K562 (cell line): ENCODE data around the gene ERFL. TPM values are rescaled to one million over a fixed set of nuclear protein-coding genes. Genes with fewer than 3 reads are reported as not detected.

Source experiments
- ATAC-seq: fragments of 200-7000 bp; cut with Tn5 transposase; 3 replicates; pipeline ENCODE4 v1.9.1; 2020; ENCODE audit warnings: moderate library complexity
- BruUV-seq: library from RNA; stranded (reverse); fragments of 400-500 nt; replicated peaks from 2 replicates; lab custom pipeline; 2021; lab: Mats Ljungman, UMichigan
- CTCF ChIA-PET: fragments of 300-600 bp; formaldehyde crosslinking; extraction: SDS; loops from one replicate; lab custom pipeline; 2021; ENCODE audit warnings: low intra/inter-chr PET ratio; lab: Yijun Ruan, JAX
- POLR2A ChIA-PET: fragments of 300-600, 350-650 bp; sonication (Branson Sonifier 250); formaldehyde crosslinking; extraction: SDS; loops from one replicate; lab custom pipeline; 2021; ENCODE audit warnings: antibody characterized with exemption, inconsistent platforms; lab: Yijun Ruan, JAX
- DNase-seq, 4 experiments: peaks; one replicate each; pipeline versions ENCODE4 v3.0.0 to v3.0.0-alpha.2; 2011 to 2018; ENCODE audit warnings: low spot score in 3 of 4, mixed read lengths in 3 of 4; ENCODE audit errors: extremely low read depth in 1 of 4
- FAIRE-seq: peaks from 2 replicates; lab custom pipeline; 2011; peaks lifted over from hg19 to GRCh38; lab: Jason Lieb, UNC
- H2AFZ ChIP-seq: 2 replicates; pipeline ENCODE4 v1.6.0; 2011; ENCODE audit warnings: low read depth, low read length, control low read depth, inconsistent platforms
- H3K27ac ChIP-seq: fragments of 200-600 bp; 3 replicates; pipeline ENCODE4 v1.8.0; 2011; ENCODE audit warnings: low read depth, mild to moderate bottlenecking, control low read depth, inconsistent platforms, low read length, moderate library complexity, mixed read lengths; ENCODE audit errors: extremely low read depth
- H3K27me3 ChIP-seq, 2 experiments: fragments of 300-600 bp in 1 of 2; 2 replicates in 1 of 2; 3 replicates in 1 of 2; pipeline versions ENCODE4 v1.6.0 to v1.8.0; 2011; ENCODE audit warnings: inconsistent platforms in 2 of 2, low read length in 2 of 2, mild to moderate bottlenecking in 1 of 2, mixed read lengths in 1 of 2, moderate library complexity in 1 of 2; ENCODE audit not compliant: control insufficient read depth in 2 of 2, insufficient read depth in 2 of 2
- H3K36me3 ChIP-seq: fragments of 300-600 bp; 3 replicates; pipeline ENCODE4 v1.8.0; 2011; ENCODE audit warnings: mild to moderate bottlenecking, low read length, inconsistent platforms; ENCODE audit not compliant: control insufficient read depth, insufficient read depth
- H3K4me1 ChIP-seq, 2 experiments: fragments of 200-600 bp in 1 of 2; replicated peaks in 1 of 2; 2 replicates in 1 of 2; 3 replicates in 1 of 2; pipeline versions ENCODE4 v1.5.1 to v1.8.0; 2011; ENCODE audit warnings: inconsistent platforms in 2 of 2, low read length in 2 of 2, mild to moderate bottlenecking in 1 of 2, mixed read lengths in 1 of 2, moderate library complexity in 1 of 2; ENCODE audit not compliant: control insufficient read depth in 2 of 2, insufficient read depth in 2 of 2
- H3K4me2 ChIP-seq: 2 replicates; pipeline ENCODE4 v1.6.1; 2011; ENCODE audit warnings: low read length, control low read depth, inconsistent platforms, mixed read lengths; ENCODE audit not compliant: insufficient read depth
- H3K4me3 ChIP-seq: fragments of 200-600 bp; sonication (generic), shearing (Covaris generic); 2 replicates; pipeline ENCODE4 v1.5.1; 2016; ENCODE audit warnings: control low read depth, inconsistent platforms
- H3K79me2 ChIP-seq: fragments of 200-600 bp; 3 replicates; pipeline ENCODE4 v1.8.0; 2011; ENCODE audit warnings: low read length, inconsistent platforms; ENCODE audit not compliant: control insufficient read depth, insufficient read depth
- H3K9ac ChIP-seq, 2 experiments: 2 replicates each; pipeline versions ENCODE4 v1.6.0 to v1.6.1; 2011; ENCODE audit warnings: low read depth in 2 of 2, low read length in 2 of 2, control low read depth in 1 of 2, inconsistent platforms in 1 of 2, mild to moderate bottlenecking in 1 of 2, mixed read lengths in 1 of 2; ENCODE audit not compliant: insufficient read depth in 1 of 2
- H3K9me1 ChIP-seq: one replicate; pipeline ENCODE4 v1.6.0; 2011; ENCODE audit warnings: inconsistent platforms, mild to moderate bottlenecking, low read length, moderate library complexity; ENCODE audit not compliant: control insufficient read depth, insufficient read depth
- H3K9me3 ChIP-seq: replicated peaks from 2 replicates; pipeline ENCODE4 v1.5.1; 2011; ENCODE audit warnings: low read depth, low read length, inconsistent platforms; ENCODE audit not compliant: control insufficient read depth, insufficient read depth
- H4K20me1 ChIP-seq: replicated peaks from 2 replicates; pipeline ENCODE4 v1.6.1; 2011; ENCODE audit warnings: low read length, inconsistent platforms, mixed read lengths; ENCODE audit not compliant: control insufficient read depth, insufficient read depth
- ARID2 ChIP-seq: fragments of 450-650 bp; IDR thresholded peaks from 2 replicates; pipeline ENCODE4 v1.6.1; 2017; ENCODE audit warnings: antibody characterized with exemption, mild to moderate bottlenecking
- ARNT ChIP-seq, 2 experiments: fragments of 450-650 bp; IDR thresholded peaks; 2 replicates each; pipeline ENCODE4 v1.6.1; 2016; ENCODE audit warnings: mild to moderate bottlenecking in 1 of 2
- CSDE1 ChIP-seq, 2 experiments: fragments of 450-650 bp; IDR thresholded peaks; 2 replicates each; pipeline ENCODE4 v1.6.1; 2016; ENCODE audit warnings: mild to moderate bottlenecking in 1 of 2
- HMG20A ChIP-seq: fragments of 450-650 bp; formaldehyde crosslinking; conservative IDR thresholded peaks from 2 replicates; pipeline ENCODE4 v1.4.0; 2020; ENCODE audit warnings: mild to moderate bottlenecking, mixed read lengths
- KDM2B ChIP-seq: fragments of 250-450 bp; sonication (Bioruptor Pico); IDR thresholded peaks from 2 replicates; pipeline ENCODE4 v1.8.0; 2021; ENCODE audit warnings: mild to moderate bottlenecking, moderate library complexity
- POLR2A ChIP-seq: fragments of 450-650 bp; conservative IDR thresholded peaks from 2 replicates; pipeline ENCODE4 v1.6.1; 2016
- RBM14 ChIP-seq: fragments of 200-400 bp; formaldehyde crosslinking; IDR thresholded peaks from 2 replicates; pipeline ENCODE4 v1.6.1; 2018; ENCODE audit warnings: low read depth, mild to moderate bottlenecking, low read length, moderate library complexity, borderline replicate concordance; ENCODE audit not compliant: insufficient read depth
- RNF2 ChIP-seq: sonication (generic); IDR thresholded peaks from 2 replicates; pipeline ENCODE4 v1.6.1; 2016
- RUNX1 ChIP-seq: sonication (generic); IDR thresholded peaks from 2 replicates; pipeline ENCODE4 v1.6.1; 2016; ENCODE audit warnings: antibody characterized with exemption, low read depth
- ZBED1 ChIP-seq: IDR thresholded peaks from 2 replicates; pipeline ENCODE4 v1.6.1; 2014
- ZFPM2 ChIP-seq: fragments of 250-450 bp; sonication (Bioruptor Pico); IDR thresholded peaks from 2 replicates; pipeline ENCODE4 v1.5.1; 2022; ENCODE audit warnings: mild to moderate bottlenecking
- WGBS: fragments of 100-300 bp; shearing (Covaris generic); methylation state at CpG from one replicate; pipeline ENCODE4 v1.1.6; 2016; ENCODE audit warnings: low coverage, mixed read lengths; ENCODE audit not compliant: insufficient coverage; ENCODE audit errors: missing lambda C conversion rate; 5-methylcytosine and 5-hydroxymethylcytosine counted together
- in situ Hi-C: fragments of 300-500 bp; cut with MboI; formaldehyde crosslinking; loops from 4 replicates; pipeline ENCODE4 v1.15.0; 2018; ENCODE audit warnings: inconsistent platforms, mixed read lengths
- intact Hi-C: fragments of 100-400 bp; cut with micrococcal nuclease; formaldehyde crosslinking; loops from 2 replicates; pipeline ENCODE4 v1.14.2; 2022
- polyA plus RNA-seq, 8 experiments: library from polyadenylated mRNA; depleted of rRNA in 4 of 8; stranded (reverse) in 5 of 8; unstranded in 3 of 8; fragments of >200 nt; fragmentation: Nextera tagmentation in 2 of 8; fragmentation: Illumina TruSeq in 1 of 8; extraction: Ambion mirVana in 2 of 8; extraction: Trizol in 1 of 8; gene quantifications; 2 replicates each; pipeline versions ENCODE4 v1.2.1 to v1.2.3, GENCODE V29; 2011 to 2014; ENCODE audit warnings: inconsistent platforms in 1 of 8, missing spikeins in 1 of 8
- total RNA-seq, 7 experiments: library from RNA; depleted of rRNA in 6 of 7; stranded (reverse); fragments of >200 nt in 6 of 7; fragmentation: Illumina TruSeq in 2 of 7; extraction: Trizol in 2 of 7; gene quantifications; 2 replicates each; pipeline versions ENCODE4 v1.2.1 to v1.2.3, GENCODE V29; 2011 to 2021; ENCODE audit warnings: low replicate concordance in 1 of 7
- TF ChIP-seq, protein P1 (sequence below): fragments of 450-650 bp; IDR thresholded peaks from 2 replicates; pipeline ENCODE4 v1.6.1; 2017; ENCODE audit warnings: antibody characterized with exemption
- TF ChIP-seq, protein P2 (sequence below): fragments of 250-450 bp; sonication (Bioruptor Pico); IDR thresholded peaks from 2 replicates; pipeline ENCODE4 v1.9.0; 2021; ENCODE audit warnings: mild to moderate bottlenecking, inconsistent platforms
- TF ChIP-seq, protein P3 (sequence below): sonication (generic); formaldehyde crosslinking; IDR thresholded peaks from 2 replicates; pipeline ENCODE4 v1.8.1; 2023; ENCODE audit warnings: mild to moderate bottlenecking, missing genetic modification reagents
- TF ChIP-seq, protein P4 (sequence below): sonication (generic); formaldehyde crosslinking; IDR thresholded peaks from 2 replicates; pipeline ENCODE4 v1.8.0; 2022; ENCODE audit warnings: mild to moderate bottlenecking, missing genetic modification reagents

Gene ERFL
- total and polyA plus RNA-seq, 9 of the 15 experiments (the other 6 are each of a cell fraction or from before 2014, with no cell fraction given) = 0.07 to 0.75 (median 0.32) TPM; not detected in 4

DNA sequence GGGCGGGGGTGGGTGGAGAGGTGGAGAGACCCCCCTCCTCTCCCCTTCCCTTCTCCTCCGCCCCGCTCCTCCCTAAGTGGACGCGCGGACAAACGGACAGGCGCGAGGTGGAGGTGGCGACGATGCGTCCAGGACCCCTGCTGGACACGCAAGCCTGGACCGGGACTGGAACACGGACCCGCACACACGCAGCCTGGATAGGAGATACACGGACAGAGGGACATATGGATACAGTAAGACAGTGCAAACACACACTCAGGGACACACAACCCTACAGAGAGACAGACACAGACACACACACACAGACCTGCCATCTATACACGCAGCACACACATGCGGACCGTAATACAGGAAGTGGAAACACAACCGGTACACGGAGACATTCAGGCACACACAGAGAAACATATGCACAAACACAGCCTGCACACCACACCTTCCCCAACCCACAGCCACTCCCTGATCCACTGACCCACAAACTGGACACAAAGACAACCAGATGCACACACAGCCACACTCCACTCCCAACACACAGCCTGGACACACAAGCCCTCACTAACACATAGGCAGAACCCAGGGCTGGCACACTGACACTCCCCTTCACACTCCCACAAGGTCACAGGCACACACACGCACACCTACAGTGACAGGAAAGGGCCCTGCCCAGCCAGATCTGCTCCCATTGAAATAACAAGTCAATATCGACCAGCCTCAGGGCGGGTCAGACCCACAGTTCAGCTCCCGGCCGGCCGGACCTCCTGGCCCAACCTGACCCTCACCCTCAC lies 696 bp upstream of the ERFL start:
- H3K9me1 ChIP-seq = no peaks in the 10 kb centered on the region
- POLR2A ChIA-PET = interaction anchor here (0.7 to 1.9 kb wide), 3 partner anchors 8 to 25 kb away, joined by 3 to 6 read pairs (median 3); no protein-coding TSS in a partner anchor
- in situ Hi-C loops = no loop called here
- TF ChIP-seq, protein P1, sequence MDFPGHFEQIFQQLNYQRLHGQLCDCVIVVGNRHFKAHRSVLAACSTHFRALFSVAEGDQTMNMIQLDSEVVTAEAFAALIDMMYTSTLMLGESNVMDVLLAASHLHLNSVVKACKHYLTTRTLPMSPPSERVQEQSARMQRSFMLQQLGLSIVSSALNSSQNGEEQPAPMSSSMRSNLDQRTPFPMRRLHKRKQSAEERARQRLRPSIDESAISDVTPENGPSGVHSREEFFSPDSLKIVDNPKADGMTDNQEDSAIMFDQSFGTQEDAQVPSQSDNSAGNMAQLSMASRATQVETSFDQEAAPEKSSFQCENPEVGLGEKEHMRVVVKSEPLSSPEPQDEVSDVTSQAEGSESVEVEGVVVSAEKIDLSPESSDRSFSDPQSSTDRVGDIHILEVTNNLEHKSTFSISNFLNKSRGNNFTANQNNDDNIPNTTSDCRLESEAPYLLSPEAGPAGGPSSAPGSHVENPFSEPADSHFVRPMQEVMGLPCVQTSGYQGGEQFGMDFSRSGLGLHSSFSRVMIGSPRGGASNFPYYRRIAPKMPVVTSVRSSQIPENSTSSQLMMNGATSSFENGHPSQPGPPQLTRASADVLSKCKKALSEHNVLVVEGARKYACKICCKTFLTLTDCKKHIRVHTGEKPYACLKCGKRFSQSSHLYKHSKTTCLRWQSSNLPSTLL = no peak
- peak; percentile 75 for TF ChIP-seq POLR2A
- TF ChIP-seq, protein P2, sequence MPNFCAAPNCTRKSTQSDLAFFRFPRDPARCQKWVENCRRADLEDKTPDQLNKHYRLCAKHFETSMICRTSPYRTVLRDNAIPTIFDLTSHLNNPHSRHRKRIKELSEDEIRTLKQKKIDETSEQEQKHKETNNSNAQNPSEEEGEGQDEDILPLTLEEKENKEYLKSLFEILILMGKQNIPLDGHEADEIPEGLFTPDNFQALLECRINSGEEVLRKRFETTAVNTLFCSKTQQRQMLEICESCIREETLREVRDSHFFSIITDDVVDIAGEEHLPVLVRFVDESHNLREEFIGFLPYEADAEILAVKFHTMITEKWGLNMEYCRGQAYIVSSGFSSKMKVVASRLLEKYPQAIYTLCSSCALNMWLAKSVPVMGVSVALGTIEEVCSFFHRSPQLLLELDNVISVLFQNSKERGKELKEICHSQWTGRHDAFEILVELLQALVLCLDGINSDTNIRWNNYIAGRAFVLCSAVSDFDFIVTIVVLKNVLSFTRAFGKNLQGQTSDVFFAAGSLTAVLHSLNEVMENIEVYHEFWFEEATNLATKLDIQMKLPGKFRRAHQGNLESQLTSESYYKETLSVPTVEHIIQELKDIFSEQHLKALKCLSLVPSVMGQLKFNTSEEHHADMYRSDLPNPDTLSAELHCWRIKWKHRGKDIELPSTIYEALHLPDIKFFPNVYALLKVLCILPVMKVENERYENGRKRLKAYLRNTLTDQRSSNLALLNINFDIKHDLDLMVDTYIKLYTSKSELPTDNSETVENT (CRISPR knock-in tag) = no peak
- no peak for TF ChIP-seq HMG20A (CRISPR knock-in tag)
- 0 out of 2 replicates have a peak, but pooled peaks have one; percentile 44 for TF ChIP-seq ZFPM2 (CRISPR knock-in tag)
- TF ChIP-seq RBM14 = no peak
- TF ChIP-seq, protein P3, sequence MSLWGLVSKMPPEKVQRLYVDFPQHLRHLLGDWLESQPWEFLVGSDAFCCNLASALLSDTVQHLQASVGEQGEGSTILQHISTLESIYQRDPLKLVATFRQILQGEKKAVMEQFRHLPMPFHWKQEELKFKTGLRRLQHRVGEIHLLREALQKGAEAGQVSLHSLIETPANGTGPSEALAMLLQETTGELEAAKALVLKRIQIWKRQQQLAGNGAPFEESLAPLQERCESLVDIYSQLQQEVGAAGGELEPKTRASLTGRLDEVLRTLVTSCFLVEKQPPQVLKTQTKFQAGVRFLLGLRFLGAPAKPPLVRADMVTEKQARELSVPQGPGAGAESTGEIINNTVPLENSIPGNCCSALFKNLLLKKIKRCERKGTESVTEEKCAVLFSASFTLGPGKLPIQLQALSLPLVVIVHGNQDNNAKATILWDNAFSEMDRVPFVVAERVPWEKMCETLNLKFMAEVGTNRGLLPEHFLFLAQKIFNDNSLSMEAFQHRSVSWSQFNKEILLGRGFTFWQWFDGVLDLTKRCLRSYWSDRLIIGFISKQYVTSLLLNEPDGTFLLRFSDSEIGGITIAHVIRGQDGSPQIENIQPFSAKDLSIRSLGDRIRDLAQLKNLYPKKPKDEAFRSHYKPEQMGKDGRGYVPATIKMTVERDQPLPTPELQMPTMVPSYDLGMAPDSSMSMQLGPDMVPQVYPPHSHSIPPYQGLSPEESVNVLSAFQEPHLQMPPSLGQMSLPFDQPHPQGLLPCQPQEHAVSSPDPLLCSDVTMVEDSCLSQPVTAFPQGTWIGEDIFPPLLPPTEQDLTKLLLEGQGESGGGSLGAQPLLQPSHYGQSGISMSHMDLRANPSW (CRISPR knock-in tag) = no peak
- no peak for TF ChIP-seq KDM2B (CRISPR knock-in tag)
- TF ChIP-seq CSDE1 (IDR thresholded peaks at IDR 0.05) = peak in 1 of 2 experiments; percentile 57; a peak in 1 of 4 replicates
- no peak for TF ChIP-seq RUNX1
- peak in 1 of 2 experiments; percentile 63; a peak in 2 of 4 replicates for TF ChIP-seq ARNT (IDR thresholded peaks at IDR 0.05)
- TF ChIP-seq ZBED1 = no peak
- no peak for TF ChIP-seq RNF2
- TF ChIP-seq ARID2 = peak; percentile 87
- TF ChIP-seq, protein P4, sequence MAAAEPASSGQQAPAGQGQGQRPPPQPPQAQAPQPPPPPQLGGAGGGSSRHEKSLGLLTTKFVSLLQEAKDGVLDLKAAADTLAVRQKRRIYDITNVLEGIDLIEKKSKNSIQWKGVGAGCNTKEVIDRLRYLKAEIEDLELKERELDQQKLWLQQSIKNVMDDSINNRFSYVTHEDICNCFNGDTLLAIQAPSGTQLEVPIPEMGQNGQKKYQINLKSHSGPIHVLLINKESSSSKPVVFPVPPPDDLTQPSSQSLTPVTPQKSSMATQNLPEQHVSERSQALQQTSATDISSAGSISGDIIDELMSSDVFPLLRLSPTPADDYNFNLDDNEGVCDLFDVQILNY (CRISPR knock-in tag) = no peak

More for the DNA sequence above, 696 bp upstream of the ERFL start:
- Histone ChIP-seq H3K4me2 (peak overlapping the region; percentile 98), H3K4me1 (peaks cover 30 to 58% of the 10 kb centered on the region in 2 experiments), H3K9ac (peak overlapping the region; percentile 89 to 93), H3K27ac (peak overlapping the region; percentile 92), H4K20me1 (no peaks in the 10 kb centered on the region), H3K27me3 (no peaks in the 10 kb centered on the region; a peak in 1 of 5 replicates), H3K9me3 (no peaks in the 10 kb centered on the region), H3K4me3 (peak overlapping the region; percentile 59), H2AFZ (peak overlapping the region; percentile 92), H3K79me2 (peaks cover 8% of the 10 kb centered on the region; the same call in 2 of the 3 replicates), H3K36me3 (no peaks in the 10 kb centered on the region)
- ATAC-seq (peak; percentile 62), DNase-seq (peak; percentile 65 to 68 (median 66)), FAIRE-seq (peak; percentile 93)
- BruUV-seq = TSS peak; percentile 79
- 3% methylated on average over 26 of the region's 29 CpGs for WGBS
- CTCF ChIA-PET = no interaction called here
- intact Hi-C loops = no loop called here
